ENCODE measurements around the gene GZMB. TPM values are rescaled to one million over a fixed set of nuclear protein-coding genes. Genes with fewer than 3 reads are reported as not detected.

GZMB gene
- total and polyA plus RNA-seq, 2 of the 13 experiments (the other 11 are each of a cell fraction or from before 2014, with no cell fraction given), result 0.12 TPM; not detected in 1

- TF ChIP-seq, protein P1, sequence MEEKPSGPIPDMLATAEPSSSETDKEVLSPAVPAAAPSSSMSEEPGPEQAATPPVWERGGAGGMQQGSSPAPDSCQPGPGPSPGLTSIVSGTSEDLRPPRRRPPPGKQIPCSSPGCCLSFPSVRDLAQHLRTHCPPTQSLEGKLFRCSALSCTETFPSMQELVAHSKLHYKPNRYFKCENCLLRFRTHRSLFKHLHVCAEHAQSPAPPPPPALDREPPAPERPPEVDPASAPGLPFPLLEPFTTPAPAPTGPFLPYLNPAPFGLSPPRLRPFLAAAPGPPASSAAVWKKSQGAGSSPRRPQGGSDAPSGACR (CRISPR knock-in tag; IDR thresholded peaks at IDR 0.05), result peak; percentile 80; the same call in 1 of the 2 replicates
- TF ChIP-seq FOSL2 (CRISPR knock-in tag; IDR thresholded peaks at IDR 0.05) (peak; percentile 59), ZSCAN25 (CRISPR knock-in tag; IDR thresholded peaks at IDR 0.05) (no peak), CSRNP2 (CRISPR knock-in tag; conservative IDR thresholded peaks at IDR 0.05; ENCODE audit: low read depth) (no peak), ZNF138 (CRISPR knock-in tag; IDR thresholded peaks at IDR 0.05; ENCODE audit: low read depth) (no peak), MTF2 (CRISPR knock-in tag; IDR thresholded peaks at IDR 0.05; ENCODE audit: borderline replicate concordance) (peak; percentile 43; the same call in 1 of the 2 replicates), POLR2AphosphoS2 (IDR thresholded peaks at IDR 0.05; ENCODE audit: low read depth, low read length) (no peak), KMT2B (CRISPR knock-in tag; IDR thresholded peaks at IDR 0.05) (peak; percentile 62; the same call in 1 of the 2 replicates), NR2F6 (IDR thresholded peaks at IDR 0.05) (no peak), NR2F6 (CRISPR knock-in tag; IDR thresholded peaks at IDR 0.05) (peak; percentile 48; the same call in 1 of the 2 replicates), ZNF382 (CRISPR knock-in tag; IDR thresholded peaks at IDR 0.05; ENCODE audit: borderline replicate concordance) (no peak), SAFB2 (CRISPR knock-in tag; IDR thresholded peaks at IDR 0.05; ENCODE audit: borderline replicate concordance, low read depth) (no peak), XRCC5 (optimal IDR thresholded peaks at IDR 0.05; ENCODE audit: low read length) (peak; percentile 99), NCOR1 (IDR thresholded peaks at IDR 0.05; ENCODE audit: borderline replicate concordance, low read length) (no peak; the same call in 1 of the 2 replicates), CENPT (CRISPR knock-in tag; IDR thresholded peaks at IDR 0.05; ENCODE audit: low read depth) (no peak), SETDB1 (CRISPR knock-in tag; IDR thresholded peaks at IDR 0.05; ENCODE audit: borderline replicate concordance) (no peak), TEAD3 (CRISPR knock-in tag; optimal IDR thresholded peaks at IDR 0.05; ENCODE audit: borderline replicate concordance) (peak; percentile 46), SKI (IDR thresholded peaks at IDR 0.05; ENCODE audit: partially characterized antibody) (peak; percentile 98), SMAD3 (CRISPR knock-in tag; IDR thresholded peaks at IDR 0.05) (peak; percentile 73; the same call in 1 of the 2 replicates), MEIS2 (CRISPR knock-in tag; IDR thresholded peaks at IDR 0.05) (peak; percentile 42; the same call in 1 of the 2 replicates)
- TF ChIP-seq, protein P2, sequence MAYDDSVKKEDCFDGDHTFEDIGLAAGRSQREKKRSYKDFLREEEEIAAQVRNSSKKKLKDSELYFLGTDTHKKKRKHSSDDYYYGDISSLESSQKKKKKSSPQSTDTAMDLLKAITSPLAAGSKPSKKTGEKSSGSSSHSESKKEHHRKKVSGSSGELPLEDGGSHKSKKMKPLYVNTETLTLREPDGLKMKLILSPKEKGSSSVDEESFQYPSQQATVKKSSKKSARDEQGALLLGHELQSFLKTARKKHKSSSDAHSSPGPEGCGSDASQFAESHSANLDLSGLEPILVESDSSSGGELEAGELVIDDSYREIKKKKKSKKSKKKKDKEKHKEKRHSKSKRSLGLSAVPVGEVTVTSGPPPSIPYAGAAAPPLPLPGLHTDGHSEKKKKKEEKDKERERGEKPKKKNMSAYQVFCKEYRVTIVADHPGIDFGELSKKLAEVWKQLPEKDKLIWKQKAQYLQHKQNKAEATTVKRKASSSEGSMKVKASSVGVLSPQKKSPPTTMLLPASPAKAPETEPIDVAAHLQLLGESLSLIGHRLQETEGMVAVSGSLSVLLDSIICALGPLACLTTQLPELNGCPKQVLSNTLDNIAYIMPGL (CRISPR knock-in tag; IDR thresholded peaks at IDR 0.05; ENCODE audit: borderline replicate concordance in 1 of 2, low read depth in 1 of 2), result peak; percentile 94 to 96
- TF ChIP-seq, protein P3, sequence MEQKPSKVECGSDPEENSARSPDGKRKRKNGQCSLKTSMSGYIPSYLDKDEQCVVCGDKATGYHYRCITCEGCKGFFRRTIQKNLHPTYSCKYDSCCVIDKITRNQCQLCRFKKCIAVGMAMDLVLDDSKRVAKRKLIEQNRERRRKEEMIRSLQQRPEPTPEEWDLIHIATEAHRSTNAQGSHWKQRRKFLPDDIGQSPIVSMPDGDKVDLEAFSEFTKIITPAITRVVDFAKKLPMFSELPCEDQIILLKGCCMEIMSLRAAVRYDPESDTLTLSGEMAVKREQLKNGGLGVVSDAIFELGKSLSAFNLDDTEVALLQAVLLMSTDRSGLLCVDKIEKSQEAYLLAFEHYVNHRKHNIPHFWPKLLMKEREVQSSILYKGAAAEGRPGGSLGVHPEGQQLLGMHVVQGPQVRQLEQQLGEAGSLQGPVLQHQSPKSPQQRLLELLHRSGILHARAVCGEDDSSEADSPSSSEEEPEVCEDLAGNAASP (CRISPR knock-in tag; IDR thresholded peaks at IDR 0.05; ENCODE audit: borderline replicate concordance), result peak; percentile 61
- TF ChIP-seq, protein P4, sequence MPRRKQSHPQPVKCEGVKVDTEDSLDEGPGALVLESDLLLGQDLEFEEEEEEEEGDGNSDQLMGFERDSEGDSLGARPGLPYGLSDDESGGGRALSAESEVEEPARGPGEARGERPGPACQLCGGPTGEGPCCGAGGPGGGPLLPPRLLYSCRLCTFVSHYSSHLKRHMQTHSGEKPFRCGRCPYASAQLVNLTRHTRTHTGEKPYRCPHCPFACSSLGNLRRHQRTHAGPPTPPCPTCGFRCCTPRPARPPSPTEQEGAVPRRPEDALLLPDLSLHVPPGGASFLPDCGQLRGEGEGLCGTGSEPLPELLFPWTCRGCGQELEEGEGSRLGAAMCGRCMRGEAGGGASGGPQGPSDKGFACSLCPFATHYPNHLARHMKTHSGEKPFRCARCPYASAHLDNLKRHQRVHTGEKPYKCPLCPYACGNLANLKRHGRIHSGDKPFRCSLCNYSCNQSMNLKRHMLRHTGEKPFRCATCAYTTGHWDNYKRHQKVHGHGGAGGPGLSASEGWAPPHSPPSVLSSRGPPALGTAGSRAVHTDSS (CRISPR knock-in tag; conservative IDR thresholded peaks at IDR 0.05), result no peak
- TF ChIP-seq, protein P5, sequence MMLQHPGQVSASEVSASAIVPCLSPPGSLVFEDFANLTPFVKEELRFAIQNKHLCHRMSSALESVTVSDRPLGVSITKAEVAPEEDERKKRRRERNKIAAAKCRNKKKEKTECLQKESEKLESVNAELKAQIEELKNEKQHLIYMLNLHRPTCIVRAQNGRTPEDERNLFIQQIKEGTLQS (CRISPR knock-in tag; IDR thresholded peaks at IDR 0.05), result 0 out of 2 replicates have a peak, but pooled peaks have one; percentile 33
Measured at GRCh38 chr14:24678801-24679247, 44.8 kb upstream of the GZMB start (continued).
